Measurements from ENCODE around the gene NAA10. TPM values are rescaled to one million over a fixed set of nuclear protein-coding genes. Genes with fewer than 3 reads are reported as not detected.

Gene NAA10
- total RNA-seq = 89.0 and 130 TPM in 2 replicates

DNA sequence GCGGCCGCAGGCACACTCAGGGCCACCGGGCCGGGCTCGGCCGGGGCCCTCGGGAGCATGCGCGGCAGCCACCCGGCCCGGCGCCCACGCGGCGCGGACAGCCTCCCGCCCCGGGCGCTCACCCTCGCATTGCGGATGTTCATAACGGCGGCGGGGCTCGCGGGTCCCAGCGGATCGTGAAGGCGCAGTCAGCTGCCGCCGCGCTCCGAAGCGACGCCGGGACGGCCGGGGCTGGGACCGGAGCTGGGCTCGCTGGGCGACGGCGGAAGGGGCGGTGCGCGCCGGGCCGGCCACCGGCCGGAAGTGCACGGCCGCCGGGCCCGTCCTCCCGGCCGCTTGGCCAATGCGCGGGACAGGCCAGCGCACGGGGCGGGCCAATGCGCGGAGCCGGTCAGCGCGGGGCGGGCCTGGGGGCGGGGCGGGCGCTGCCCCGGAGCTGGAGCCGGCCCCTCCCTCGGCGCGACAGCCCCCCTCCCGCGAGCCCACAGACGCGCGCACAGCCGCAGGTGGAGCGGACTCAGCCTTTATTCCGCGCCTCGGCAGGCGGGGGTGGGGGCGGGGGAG is at the start of gene NAA10:
Gene NAA10, minus strand, starts transcription at position 276 of the 564 bp plus-strand sequence. Its CDS starts 133 bp downstream, at position 143.

DNA sequence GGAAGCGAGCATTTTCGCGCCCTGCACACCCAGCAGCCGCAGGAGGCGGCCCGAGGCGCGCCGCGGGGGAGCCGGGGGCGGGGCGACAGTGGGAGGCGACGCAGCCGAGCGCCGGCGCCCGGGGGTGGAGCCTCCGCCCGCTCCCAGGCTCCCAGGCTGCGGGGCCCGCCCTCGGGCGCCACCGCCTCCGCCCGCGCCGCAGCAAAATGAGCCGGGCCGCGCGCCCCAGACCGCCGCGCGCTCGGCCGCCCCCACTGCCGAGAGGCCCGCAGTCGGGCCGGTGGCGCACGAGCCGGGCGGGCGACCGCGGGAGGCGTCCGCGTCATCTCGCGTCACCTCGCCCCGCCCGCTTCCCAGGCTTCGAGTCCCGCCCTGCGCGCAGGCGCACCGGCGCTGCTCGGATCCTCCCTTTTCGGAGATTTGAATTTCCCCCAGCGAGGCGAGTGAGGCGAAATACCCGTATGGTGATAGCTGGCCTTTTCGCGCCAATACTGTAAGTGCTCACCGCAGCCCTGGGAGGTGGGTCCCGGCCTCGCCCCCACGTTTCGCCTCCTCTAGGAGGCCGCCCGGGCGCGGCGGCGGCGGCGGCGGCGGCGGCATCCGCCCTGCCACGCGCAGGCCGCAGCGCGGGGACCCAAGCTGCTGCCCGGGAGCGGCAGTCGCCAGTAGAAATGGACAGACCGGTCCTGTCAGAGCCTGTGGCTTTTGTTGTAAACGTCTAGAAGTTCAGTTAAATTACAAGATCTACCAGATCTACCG is 37.7 kb upstream of the NAA10 start, which contains the start of gene TMEM187:
Gene TMEM187, plus strand, starts transcription at position 387 of the 759 bp plus-strand sequence. CDS start 9,309 bp downstream, outside the sequence.

DNA sequence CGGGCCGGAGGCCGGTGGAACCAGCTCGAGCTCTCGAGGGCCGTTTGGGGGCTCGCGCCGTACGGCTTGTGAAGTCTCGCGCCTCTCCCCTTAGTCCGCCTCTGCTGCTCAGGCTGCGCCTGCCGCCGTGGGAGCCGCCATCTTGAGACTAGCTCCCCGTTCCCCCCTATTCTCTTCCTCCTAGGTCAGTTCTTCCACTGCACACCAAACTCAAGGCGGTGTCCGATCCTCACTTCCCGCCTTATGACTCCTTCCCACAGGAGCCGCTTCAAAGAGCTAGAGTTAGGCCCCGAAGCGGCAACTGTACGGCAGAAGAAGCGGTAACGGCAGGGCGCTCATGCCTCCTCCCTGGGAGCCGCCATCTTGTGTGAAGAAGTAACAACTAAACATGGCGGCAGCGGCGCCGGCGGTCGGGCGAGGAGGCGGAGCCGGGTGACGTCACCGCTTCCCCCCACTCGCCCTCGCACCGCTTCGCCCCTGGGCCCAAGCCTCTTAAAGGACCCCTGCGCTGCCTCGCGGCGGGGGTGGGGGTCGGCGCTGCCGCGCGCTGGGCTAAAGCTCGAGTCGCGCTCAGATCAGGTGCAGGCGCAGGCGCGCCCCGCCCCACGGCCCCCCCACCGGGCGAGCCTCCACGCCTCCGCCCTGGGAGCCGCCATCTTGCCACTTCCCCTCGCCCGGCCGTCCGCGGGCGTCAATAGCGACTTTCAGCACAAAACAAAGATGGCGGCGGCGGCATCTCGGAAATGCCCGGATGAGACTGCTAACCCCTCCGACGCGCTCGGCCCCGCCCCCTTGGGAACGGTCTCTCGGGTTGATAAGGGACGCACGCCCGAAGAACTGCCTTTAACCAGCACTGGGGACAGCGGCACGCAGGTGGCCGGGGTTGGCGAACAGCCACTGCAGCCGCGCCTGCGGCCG is 36.9 kb upstream of the NAA10 start, which contains the start of gene HCFC1:
Gene HCFC1, minus strand, starts transcription at position 369 of the 918 bp plus-strand sequence. CDS start 978 bp downstream, outside the sequence.

DNA sequence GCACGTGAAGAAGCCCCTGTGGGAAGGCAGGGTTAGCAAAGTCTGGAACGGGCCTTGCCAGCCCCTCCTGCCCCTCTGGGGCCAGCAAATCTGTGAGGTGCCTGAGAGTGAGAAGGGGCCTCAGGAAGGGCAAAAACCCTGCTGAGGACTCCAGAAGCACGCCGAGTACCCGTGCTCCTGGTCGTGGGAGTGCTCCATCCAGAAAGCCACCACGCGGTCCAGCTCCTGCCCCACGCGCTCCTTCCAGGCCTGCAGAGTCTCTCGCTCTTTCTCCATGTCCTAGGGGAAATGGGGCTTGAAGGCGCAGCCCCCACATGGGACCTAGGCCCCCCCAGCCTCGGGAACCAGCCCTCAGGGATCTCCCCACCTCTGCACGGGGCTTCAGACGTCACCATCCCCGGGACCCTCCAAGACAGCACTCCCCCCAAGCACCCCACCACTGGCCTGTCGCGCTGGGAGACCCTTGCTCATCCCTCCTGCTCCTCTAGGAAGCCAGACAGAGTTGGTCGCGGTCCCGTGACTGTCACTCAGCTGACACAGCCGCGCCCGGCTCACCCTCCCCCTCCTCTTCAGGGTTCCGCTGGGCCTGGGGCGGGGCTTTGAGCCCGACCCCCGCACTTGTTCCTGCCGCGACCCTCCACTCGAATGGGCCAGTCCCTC is 9.4 kb upstream of the NAA10 start, which contains the start of gene RENBP:
Gene RENBP, minus strand, starts transcription at position 504 of the 660 bp plus-strand sequence. Its CDS starts 33 bp downstream, at position 471.

DNA sequence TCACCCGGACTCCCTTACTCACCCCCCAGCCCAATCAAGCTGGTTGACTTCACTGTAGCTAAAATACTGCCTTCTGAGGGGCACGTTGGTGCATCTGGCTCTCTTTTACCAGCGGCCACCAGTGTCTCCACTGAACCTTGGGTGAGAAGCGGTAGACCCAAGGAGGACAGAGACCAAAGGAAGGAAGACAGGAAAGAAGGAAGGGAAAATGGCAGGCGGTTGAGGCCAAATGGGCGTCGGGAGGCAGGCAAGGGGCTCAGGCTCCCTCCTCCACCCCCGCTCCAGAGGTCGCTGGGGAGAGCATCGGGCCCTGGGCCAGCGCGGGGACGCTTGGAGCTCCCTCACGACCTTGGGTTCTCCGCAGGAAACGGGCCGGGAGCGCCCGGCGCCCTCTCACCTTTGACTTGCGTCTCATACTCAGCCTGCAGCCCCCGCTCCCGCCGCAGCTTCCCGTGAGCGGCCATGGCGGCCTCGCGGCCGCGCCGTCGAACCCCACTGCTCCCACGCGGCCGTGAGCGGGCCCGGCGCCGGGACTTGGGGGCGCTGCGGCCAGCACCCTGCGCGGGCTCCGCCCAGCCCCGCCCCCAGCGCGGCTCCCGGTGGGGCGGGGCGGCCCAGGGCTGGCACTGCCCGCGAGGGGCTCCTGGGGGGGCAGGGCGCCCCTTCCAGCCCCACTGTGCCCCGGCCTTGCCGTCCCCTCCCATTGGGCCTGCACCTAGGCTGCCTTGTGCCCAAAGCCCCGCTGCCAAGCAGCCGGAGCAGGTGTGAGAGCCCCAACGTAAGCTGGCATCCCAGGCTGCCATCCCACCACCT is 8.9 kb downstream of the NAA10 start, which contains the start of gene ARHGAP4:
Gene ARHGAP4, minus strand, starts transcription at position 526 of the 813 bp plus-strand sequence. Its CDS starts 62 bp downstream, at position 464.

DNA sequence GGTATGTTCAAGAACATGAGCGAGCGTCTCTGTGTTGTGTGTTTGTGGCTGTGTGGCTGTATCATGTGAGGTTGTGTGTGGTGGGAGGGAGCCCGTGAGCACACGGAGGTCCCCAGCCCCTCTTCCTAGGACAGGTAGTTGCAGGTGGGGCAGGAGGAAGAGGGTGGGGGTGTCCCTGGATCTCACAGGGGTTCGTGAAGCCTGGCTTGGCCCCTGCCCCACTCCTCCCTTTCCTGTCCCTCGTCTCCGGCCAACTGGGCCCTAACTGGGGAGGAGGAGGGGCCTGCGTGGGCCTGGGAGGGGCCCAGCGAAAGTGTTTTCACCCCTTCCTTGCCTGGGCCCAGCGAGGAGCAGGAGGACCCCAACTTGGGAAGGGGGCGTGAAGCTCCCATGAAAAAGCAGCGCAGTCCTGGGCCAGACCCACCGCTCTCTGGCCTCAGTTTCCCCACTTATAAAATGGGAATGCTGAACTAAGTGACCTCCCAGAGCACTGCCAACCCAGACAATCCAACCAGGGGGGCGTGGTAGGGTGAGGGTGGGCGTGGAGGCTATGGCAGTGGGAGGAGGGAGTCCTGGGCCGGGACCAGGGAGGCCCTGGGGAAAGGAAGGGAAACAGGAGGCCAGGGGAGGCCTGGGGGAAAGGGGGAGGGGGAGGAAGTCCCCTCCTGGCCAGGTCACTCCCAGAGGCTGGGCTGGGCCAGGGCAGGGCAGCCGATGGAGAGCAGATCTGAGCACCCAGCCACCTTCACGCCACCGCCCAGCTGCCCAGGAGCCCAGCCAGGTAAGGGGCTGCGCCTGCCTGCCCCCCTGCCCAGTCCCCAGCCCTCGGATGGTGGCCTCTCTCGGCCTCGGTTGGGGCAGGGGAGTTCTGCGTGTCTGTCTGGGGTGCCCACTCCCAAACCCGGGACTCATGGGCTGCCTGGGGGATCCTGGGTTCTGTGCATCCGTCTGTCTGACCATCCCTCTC is 30.6 kb downstream of the NAA10 start, which contains the start of gene AVPR2:
Gene AVPR2, plus strand, starts transcription at position 683 of the 967 bp plus-strand sequence. CDS start 473 bp downstream, outside the sequence.

DNA sequence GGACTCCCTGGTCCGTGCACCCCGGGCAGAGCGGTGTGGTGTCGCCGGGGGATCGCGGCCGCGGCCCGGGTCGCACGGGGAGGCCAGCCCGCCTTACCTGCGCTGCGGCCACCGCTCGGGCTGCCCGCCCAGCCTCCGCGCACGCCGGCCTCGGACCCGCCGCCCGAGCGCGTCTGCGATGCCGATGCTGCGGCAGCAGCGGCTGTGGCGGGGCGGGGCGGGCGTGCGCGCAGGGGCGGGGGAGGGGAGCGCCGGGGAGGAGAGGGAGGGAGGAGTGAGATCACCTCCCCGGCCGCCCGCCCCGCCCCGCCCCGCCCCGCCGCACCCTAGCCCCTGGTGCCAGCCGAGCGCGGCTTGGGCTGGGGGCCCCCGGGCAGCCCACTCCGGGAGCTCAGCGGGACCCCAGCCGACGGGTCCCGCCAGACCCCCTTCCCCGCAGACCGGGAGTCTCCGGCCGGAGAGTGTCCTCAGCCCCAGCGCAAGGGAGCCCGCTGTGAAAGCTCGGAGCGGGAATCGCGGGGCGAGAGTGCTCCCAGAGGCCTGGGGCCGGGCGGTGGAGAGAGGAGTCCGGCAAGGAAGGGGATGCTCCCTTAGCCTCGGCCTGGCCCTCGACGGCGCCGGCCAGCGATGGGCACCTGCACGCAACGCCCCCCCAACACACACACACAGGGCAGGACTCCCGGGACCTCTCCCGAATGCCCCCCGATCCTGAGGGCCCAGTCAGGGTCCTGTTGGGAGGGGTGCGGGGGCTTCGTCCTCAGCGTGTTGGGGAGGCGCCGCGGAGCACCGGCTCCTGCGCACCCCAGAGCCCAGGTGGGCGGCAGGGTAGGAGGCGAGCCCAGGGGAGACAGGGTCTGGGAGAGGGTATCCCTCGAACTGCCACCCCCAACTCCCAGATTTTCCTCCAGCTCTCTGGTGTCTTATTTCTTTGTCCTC is 48.6 kb downstream of the NAA10 start, which contains the start of gene L1CAM:
Gene L1CAM, minus strand, starts transcription at position 206 of the 936 bp plus-strand sequence. CDS start 10,337 bp downstream, outside the sequence.

Other genes with a start within 250 kb of the NAA10 start
- 3.0 and 6.2 TPM in 2 replicates for gene SLC6A8, start 247.1 kb downstream of the NAA10 start, total RNA-seq
- 331 and 335 TPM in 2 replicates for gene BCAP31, start 210.7 kb downstream of the NAA10 start, total RNA-seq
- gene ABCD1, start 210.2 kb downstream of the NAA10 start, total RNA-seq = 10.7 and 10.9 TPM in 2 replicates
- gene PLXNB3, start 170.8 kb downstream of the NAA10 start, total RNA-seq = 0.91 and 1.3 TPM in 2 replicates
- 0.32 TPM in 1 of 2 replicates, not detected in the other for gene SRPK3, start 154.0 kb downstream of the NAA10 start, total RNA-seq
- gene IDH3G, start 140.7 kb downstream of the NAA10 start, total RNA-seq = 41.9 and 43.8 TPM in 2 replicates
- gene SSR4, start 140.4 kb downstream of the NAA10 start, total RNA-seq = 81.6 and 172 TPM in 2 replicates
- 0.32 TPM in 1 of 2 replicates, not detected in the other for gene PDZD4, start 104.5 kb downstream of the NAA10 start, total RNA-seq
- gene L1CAM, start 48.9 kb downstream of the NAA10 start, total RNA-seq = not detected in 2 replicates
- gene AVPR2, start 30.4 kb downstream of the NAA10 start, total RNA-seq = 0.46 TPM in 1 of 2 replicates, not detected in the other
- 72.1 and 92.9 TPM in 2 replicates for gene ARHGAP4, start 8.8 kb downstream of the NAA10 start, total RNA-seq
- 1.9 and 7.9 TPM in 2 replicates for gene RENBP, start 9.6 kb upstream of the NAA10 start, total RNA-seq
- 12.2 and 14.9 TPM in 2 replicates for gene HCFC1, start 36.8 kb upstream of the NAA10 start, total RNA-seq
- 5.0 and 5.2 TPM in 2 replicates for gene TMEM187, start 37.7 kb upstream of the NAA10 start, total RNA-seq
- gene IRAK1, start 84.9 kb upstream of the NAA10 start, total RNA-seq = 43.9 and 61.7 TPM in 2 replicates
- 19.8 and 21.0 TPM in 2 replicates for gene MECP2, start 162.7 kb upstream of the NAA10 start, total RNA-seq
- gene OPN1LW, start 209.2 kb upstream of the NAA10 start, total RNA-seq = not detected in 2 replicates
- gene OPN1MW, start 247.6 kb upstream of the NAA10 start, total RNA-seq = not detected in 2 replicates